ENCODE results near the gene YARS2. TPM values are rescaled to one million over a fixed set of nuclear protein-coding genes. Genes with fewer than 3 reads are reported as not detected.

The YARS2 gene
- total and polyA plus RNA-seq, 2 of the 13 experiments (the other 11 are each of a cell fraction or from before 2014, with no cell fraction given): 17.9 to 39.6 TPM

GRCh38 chr12:32706335-32707024 is 49.2 kb downstream of the YARS2 start:
- ChIA-PET POLR2A (no interaction called here), CTCF (ENCODE audit: low intra/inter-chr PET ratio, low total read pairs) (no interaction called here)
- BruUV-seq (replicated peaks): no TSS peak
- intact Hi-C loops (cut with micrococcal nuclease; ENCODE audit: unreplicated experiment): no loop called here
- no peak overlapping the region for H3K9ac ChIP-seq (ENCODE audit: insufficient read depth, low read depth, low read length)
- H3K36me3 ChIP-seq (replicated peaks in 1 of 2; ENCODE audit: control insufficient read depth in 1 of 2, insufficient read depth in 2 of 2, low read length in 2 of 2): peaks cover 2 to 41% of the 10 kb centered on the region in 2 experiments
- H3K27me3 ChIP-seq (ENCODE audit: control insufficient read depth in 1 of 2, insufficient read depth in 2 of 2, low read length in 2 of 2): no peaks in the 10 kb centered on the region
- no peak overlapping the region for H3K4me2 ChIP-seq (ENCODE audit: low read depth, low read length)
- DNase-seq (ENCODE audit: low spot score): no peak
- no peak overlapping the region for H2AFZ ChIP-seq (ENCODE audit: low read length)
- no peak for ATAC-seq
- peak; percentile 30 for FAIRE-seq
- 97% methylated on average over 2 of the region's 2 CpGs for WGBS (ENCODE audit: low lambda C conversion rate)
- no peak overlapping the region for H3K4me3 ChIP-seq (replicated peaks in 1 of 3; ENCODE audit: insufficient read depth in 1 of 3, low read depth in 2 of 3, low read length in 3 of 3)
- H3K4me1 ChIP-seq (ENCODE audit: insufficient read depth, low read length): no peaks in the 10 kb centered on the region
- no peaks in the 10 kb centered on the region for H4K20me1 ChIP-seq (ENCODE audit: insufficient read depth, low read length)
- in situ Hi-C loops (cut with HindIII; ENCODE audit: extremely low pct_ligation_motif_present, low pct_unique_long_range_greater_than_20kb): no loop called here
- TF ChIP-seq ZNF569 (CRISPR knock-in tag; IDR thresholded peaks at IDR 0.05; ENCODE audit: borderline replicate concordance): no peak
- no peak for TF ChIP-seq TFDP2 (CRISPR knock-in tag; IDR thresholded peaks at IDR 0.05)
- H3K9me3 ChIP-seq (ENCODE audit: low read length): no peaks in the 10 kb centered on the region
- no peaks in the 10 kb centered on the region for H3K79me2 ChIP-seq (ENCODE audit: insufficient read depth, low read length)
- no peak overlapping the region for H3K27ac ChIP-seq (ENCODE audit: extremely low read length, insufficient read depth, low read length)

- H3K27ac ChIP-seq (ENCODE audit: extremely low read length, insufficient read depth, low read length): no peak overlapping the region
- FAIRE-seq: no peak
- H3K4me2 ChIP-seq (ENCODE audit: low read depth, low read length): no peak overlapping the region
- no peak overlapping the region for H3K9ac ChIP-seq (ENCODE audit: insufficient read depth, low read depth, low read length)
- H3K27me3 ChIP-seq (ENCODE audit: control insufficient read depth in 1 of 2, insufficient read depth in 2 of 2, low read length in 2 of 2): no peaks in the 10 kb centered on the region
- no TSS peak for BruUV-seq (replicated peaks)
- POLR2A ChIA-PET: no interaction called here
- in situ Hi-C loops (cut with HindIII; ENCODE audit: extremely low pct_ligation_motif_present, low pct_unique_long_range_greater_than_20kb): no loop called here
- H2AFZ ChIP-seq (ENCODE audit: low read length): no peak overlapping the region
- intact Hi-C loops (cut with micrococcal nuclease; ENCODE audit: unreplicated experiment): no loop called here
- no peaks in the 10 kb centered on the region for H3K9me3 ChIP-seq (ENCODE audit: low read length)
- H3K36me3 ChIP-seq (replicated peaks in 1 of 2; ENCODE audit: control insufficient read depth in 1 of 2, insufficient read depth in 2 of 2, low read length in 2 of 2): peaks cover 0 to 34% of the 10 kb centered on the region in 2 experiments
- no peak for ATAC-seq
- H4K20me1 ChIP-seq (ENCODE audit: insufficient read depth, low read length): no peaks in the 10 kb centered on the region
- CTCF ChIA-PET (ENCODE audit: low intra/inter-chr PET ratio, low total read pairs): no interaction called here
- no peak overlapping the region for H3K4me3 ChIP-seq (replicated peaks in 1 of 3; ENCODE audit: insufficient read depth in 1 of 3, low read depth in 2 of 3, low read length in 3 of 3)
- DNase-seq (ENCODE audit: low spot score): no peak
- H3K4me1 ChIP-seq (ENCODE audit: insufficient read depth, low read length): no peaks in the 10 kb centered on the region
- no peaks in the 10 kb centered on the region for H3K79me2 ChIP-seq (ENCODE audit: insufficient read depth, low read length)
- TF ChIP-seq ZNF407 (CRISPR knock-in tag; IDR thresholded peaks at IDR 0.05; ENCODE audit: not compliant biosample characterization) (no peak), HOXA9 (CRISPR knock-in tag; IDR thresholded peaks at IDR 0.05; ENCODE audit: borderline replicate concordance) (no peak), ZNF543 (CRISPR knock-in tag; IDR thresholded peaks at IDR 0.05) (no peak), EZH2 (conservative IDR thresholded peaks at IDR 0.05; ENCODE audit: low read depth, low read length) (no peak), KLF13 (CRISPR knock-in tag; IDR thresholded peaks at IDR 0.05) (no peak), NFE2 (CRISPR knock-in tag; IDR thresholded peaks at IDR 0.05) (no peak)
Observed at GRCh38 chr12:32705783-32706182, 49.9 kb downstream of the YARS2 start.

Data from HepG2 (cell line).